Activated CD8-positive, alpha-beta T cell treated with anti-CD3 and anti-CD28 coated beads for 36 hours (primary cell): Measurements from ENCODE around the gene PTPRQ. TPM values are rescaled to one million over a fixed set of nuclear protein-coding genes. Genes with fewer than 3 reads are reported as not detected.
"Not testable (repeated sequence)": the region's sequence is repeated elsewhere in the genome, so short reads cannot be mapped to it uniquely, and the experiment has no call there.

ENCODE experiments used
- ATAC-seq: fragments of 200-7000 bp; cut with Tn5 transposase; one replicate; pipeline ENCODE4 v1.10.0; 2021; ENCODE audit warnings: mild to moderate bottlenecking, moderate library complexity
- CTCF ChIA-PET: fragments of 350-600 bp; sonication (Branson Sonifier 250); formaldehyde crosslinking; loops from one replicate; lab custom pipeline; 2021; ENCODE audit warnings: antibody characterized with exemption; lab: Charles Lee
- POLR2A ChIA-PET: fragments of 350-600 bp; sonication (Branson Sonifier 250); formaldehyde crosslinking; loops from one replicate; lab custom pipeline; 2021; ENCODE audit warnings: antibody characterized with exemption; lab: Charles Lee
- DNase-seq: peaks from one replicate; pipeline ENCODE4 v3.0.0-alpha.2; 2020
- H3K27ac Mint-ChIP-seq: one replicate; pipeline ENCODE4 v1.8.0; 2021; ENCODE audit warnings: mild to moderate bottlenecking, mixed read lengths
- H3K27me3 Mint-ChIP-seq: one replicate; pipeline ENCODE4 v1.8.0; 2021; ENCODE audit warnings: mixed read lengths
- H3K36me3 Mint-ChIP-seq: one replicate; pipeline ENCODE4 v1.8.0; 2021; ENCODE audit warnings: low read depth, mixed read lengths
- H3K4me1 Mint-ChIP-seq: one replicate; pipeline ENCODE4 v1.8.0; 2021; ENCODE audit warnings: low read depth, mixed read lengths
- H3K4me3 Mint-ChIP-seq: one replicate; pipeline ENCODE4 v1.8.0; 2021; ENCODE audit warnings: mild to moderate bottlenecking, moderate library complexity, mixed read lengths
- H3K9me3 Mint-ChIP-seq: one replicate; pipeline ENCODE4 v1.8.0; 2021; ENCODE audit warnings: mixed read lengths
- CTCF ChIP-seq: fragments of 200-600 bp; IDR thresholded peaks from one replicate; pipeline ENCODE4 v1.8.0; 2022; ENCODE audit warnings: antibody characterized with exemption, mild to moderate bottlenecking
- intact Hi-C: fragments of 100-400 bp; cut with micrococcal nuclease; formaldehyde crosslinking; loops from one replicate; pipeline ENCODE4 v1.10.0; 2022
- total RNA-seq, 2 experiments: library from RNA; stranded (reverse); gene quantifications; one replicate each; pipeline ENCODE4 v1.2.3, GENCODE V29; 2021

Gene PTPRQ
- total RNA-seq, 2 experiments from 2014 or later, result not detected

- Mint-ChIP-seq H3K27me3 (no peaks in the 10 kb centered on the region), H3K9me3 (peaks cover 4% of the 10 kb centered on the region), H3K4me3 (no peak overlapping the region), H3K36me3 (no peaks in the 10 kb centered on the region), H3K27ac (no peak overlapping the region), H3K4me1 (no peaks in the 10 kb centered on the region)
- no peak for TF ChIP-seq CTCF
- CTCF ChIA-PET, result no interaction called here
- POLR2A ChIA-PET, result no interaction called here
- intact Hi-C loops, result no loop called here
- no peak for DNase-seq
- ATAC-seq, result no peak
Measured at GRCh38 chr12:80662586-80662985, 218.6 kb downstream of the PTPRQ start.

GRCh38 chr12:80670214-80670613, 226.2 kb downstream of the PTPRQ start:
- Mint-ChIP-seq H3K27me3 (no peaks in the 10 kb centered on the region), H3K4me3 (no peak overlapping the region), H3K9me3 (peaks cover 3% of the 10 kb centered on the region), H3K27ac (no peak overlapping the region), H3K4me1 (no peaks in the 10 kb centered on the region), H3K36me3 (no peaks in the 10 kb centered on the region)
- CTCF ChIA-PET, result no interaction called here
- ATAC-seq (no peak), DNase-seq (no peak)
- intact Hi-C loops, result no loop called here
- no peak for TF ChIP-seq CTCF
- POLR2A ChIA-PET, result no interaction called here

GRCh38 chr12:80676042-80676636, 232.1 kb downstream of the PTPRQ start:
- H3K36me3 Mint-ChIP-seq, H3K27ac Mint-ChIP-seq, POLR2A ChIA-PET, intact Hi-C loops, H3K27me3 Mint-ChIP-seq, H3K9me3 Mint-ChIP-seq, DNase-seq, ATAC-seq, H3K4me3 Mint-ChIP-seq, H3K4me1 Mint-ChIP-seq: not testable (repeated sequence)
- CTCF ChIA-PET, result interaction anchor here (0.6 kb wide), 1 partner anchor 28 kb away, joined by 3 read pairs; no protein-coding TSS in a partner anchor

GRCh38 chr12:80676856-80677255, 232.8 kb downstream of the PTPRQ start:
- H3K4me1 Mint-ChIP-seq, result no peaks in the 10 kb centered on the region
- no peak overlapping the region for H3K27ac Mint-ChIP-seq
- CTCF ChIA-PET, result no interaction called here
- ATAC-seq, result no peak
- no peaks in the 10 kb centered on the region for H3K36me3 Mint-ChIP-seq
- peaks cover 3% of the 10 kb centered on the region for H3K9me3 Mint-ChIP-seq
- TF ChIP-seq CTCF, result no peak
- intact Hi-C loops, result no loop called here
- no peak overlapping the region for H3K4me3 Mint-ChIP-seq
- POLR2A ChIA-PET, result no interaction called here
- DNase-seq, result no peak
- no peaks in the 10 kb centered on the region for H3K27me3 Mint-ChIP-seq

GRCh38 chr12:80677994-80678393, 234.0 kb downstream of the PTPRQ start:
- ChIA-PET POLR2A (no interaction called here), CTCF (no interaction called here)
- no peak overlapping the region for H3K4me3 Mint-ChIP-seq
- DNase-seq, result no peak
- H3K9me3 Mint-ChIP-seq, result peaks cover 1% of the 10 kb centered on the region
- H3K36me3 Mint-ChIP-seq, result no peaks in the 10 kb centered on the region
- H3K27me3 Mint-ChIP-seq, result no peaks in the 10 kb centered on the region
- H3K4me1 Mint-ChIP-seq, result no peaks in the 10 kb centered on the region
- H3K27ac Mint-ChIP-seq, result no peak overlapping the region
- intact Hi-C loops, result no loop called here
- no peak for TF ChIP-seq CTCF
- no peak for ATAC-seq
